ENCODE data around the gene WTAP. TPM values are rescaled to one million over a fixed set of nuclear protein-coding genes. Genes with fewer than 3 reads are reported as not detected.
"Not testable (repeated sequence)": the region's sequence is repeated elsewhere in the genome, so short reads cannot be mapped to it uniquely, and the experiment has no call there.

The WTAP gene
- total RNA-seq, 1 experiment from 2014 or later = 93.5 TPM

GRCh38 chr6:159761873-159762680, 34.8 kb downstream of the WTAP start, which contains the start of gene ACAT2:
TSS of gene ACAT2 (plus strand) at chr6:159762045. CDS start at chr6:159762088, 43 bp downstream.
- peak; percentile 93 for DNase-seq (ENCODE audit: low read depth)

GRCh38 chr6:159762681-159763293, 35.5 kb downstream of the WTAP start:
- no peak for DNase-seq (ENCODE audit: low read depth)

GRCh38 chr6:159766906-159767305, 39.6 kb downstream of the WTAP start:
- DNase-seq (ENCODE audit: low read depth) = no peak

GRCh38 chr6:159769470-159769869, 42.2 kb downstream of the WTAP start:
- DNase-seq (ENCODE audit: low read depth) = no peak

GRCh38 chr6:159772196-159772595, 44.9 kb downstream of the WTAP start:
- DNase-seq (ENCODE audit: low read depth) = no peak

GRCh38 chr6:159777240-159777904, 50.1 kb downstream of the WTAP start:
- no peak for DNase-seq (ENCODE audit: low read depth)

GRCh38 chr6:159778131-159778530, 50.8 kb downstream of the WTAP start:
- DNase-seq (ENCODE audit: low read depth) = no peak

GRCh38 chr6:159778542-159779103, 51.3 kb downstream of the WTAP start:
- no peak for DNase-seq (ENCODE audit: low read depth)

- no peak for DNase-seq (ENCODE audit: low read depth)
Measured at GRCh38 chr6:159788276-159788675, 61.0 kb downstream of the WTAP start.

GRCh38 chr6:159788753-159789376, 61.6 kb downstream of the WTAP start:
- peak; percentile 41 for DNase-seq (ENCODE audit: low read depth)

- peak; percentile 100 for DNase-seq (ENCODE audit: low read depth)
Measured at GRCh38 chr6:159789377-159790148, 62.3 kb downstream of the WTAP start, which contains the start of gene TCP1. TSS of gene TCP1 (minus strand) at chr6:159789602. CDS start at chr6:159789468, 134 bp downstream.

- DNase-seq (ENCODE audit: low read depth) = peak; percentile 98
Measured at GRCh38 chr6:159790149-159790955, 63.0 kb downstream of the WTAP start, which contains the start of gene MRPL18. TSS of gene MRPL18 (plus strand) at chr6:159790467. CDS start at chr6:159790588, 121 bp downstream.

- no peak for DNase-seq (ENCODE audit: low read depth)
Measured at GRCh38 chr6:159790956-159791598, 63.8 kb downstream of the WTAP start.

- not testable (repeated sequence) for DNase-seq (ENCODE audit: low read depth)
Measured at GRCh38 chr6:159794976-159795375, 67.7 kb downstream of the WTAP start.

- DNase-seq (ENCODE audit: low read depth) = no peak
Measured at GRCh38 chr6:159797554-159797953, 70.2 kb downstream of the WTAP start.

GRCh38 chr6:159800141-159800865, 73.0 kb downstream of the WTAP start, which contains the start of gene PNLDC1:
TSS of gene PNLDC1 (plus strand) at chr6:159800276. CDS start at chr6:159800308, 32 bp downstream.
- no peak for DNase-seq (ENCODE audit: low read depth)

GRCh38 chr6:159801935-159802334, 74.6 kb downstream of the WTAP start:
- DNase-seq (ENCODE audit: low read depth) = no peak

GRCh38 chr6:159804504-159804903, 77.2 kb downstream of the WTAP start:
- DNase-seq (ENCODE audit: low read depth) = no peak
